Heart left ventricle (tissue), 16 donors: ENCODE data around the gene SBNO2. TPM values are rescaled to one million over a fixed set of nuclear protein-coding genes. Genes with fewer than 3 reads are reported as not detected.

Experiments
- ATAC-seq, 4 donors: fragments of 200-7000 bp; cut with Tn5 transposase; one replicate each; pipeline ENCODE4 v1.9.1; 2020 to 2022; ENCODE audit warnings: moderate library complexity in 4 of 4, mild to moderate bottlenecking in 3 of 4, moderate number of reproducible peaks in 1 of 4
- DNase-seq, 5 donors: peaks; one replicate each; pipeline ENCODE4 v3.0.0-alpha.2; 2020
- H3K27ac ChIP-seq, 12 donors: fragments of 200-600 bp; sonication (generic) in 4 of 12; one replicate each; pipeline versions ENCODE4 v1.5.0 to v1.8.0; 2016 to 2022; ENCODE audit warnings: mild to moderate bottlenecking in 2 of 12
- H3K27me3 ChIP-seq, 9 donors: fragments of 200-600 bp; sonication (generic) in 2 of 9; one replicate each; pipeline versions ENCODE4 v1.5.1 to v1.8.0; 2016 to 2022; ENCODE audit warnings: mild to moderate bottlenecking in 3 of 9
- H3K36me3 ChIP-seq, 9 donors: fragments of 200-600 bp; sonication (generic) in 2 of 9; one replicate each; pipeline versions ENCODE4 v1.5.0 to v1.8.0; 2018 to 2022; ENCODE audit warnings: mild to moderate bottlenecking in 2 of 9
- H3K4me1 ChIP-seq, 12 donors: fragments of 200-600 bp; sonication (generic) in 4 of 12; one replicate each; pipeline versions ENCODE4 v1.5.0 to v1.8.0; 2016 to 2022; ENCODE audit warnings: mild to moderate bottlenecking in 3 of 12
- H3K4me3 ChIP-seq, 12 donors: fragments of 200-600 bp; sonication (generic) in 4 of 12; one replicate each; pipeline versions ENCODE4 v1.5.0 to v1.8.0; 2017 to 2022; ENCODE audit warnings: mild to moderate bottlenecking in 9 of 12, moderate library complexity in 4 of 12
- H3K9me3 ChIP-seq, 12 donors: fragments of 200-600 bp; sonication (generic) in 4 of 12; one replicate each; pipeline versions ENCODE4 v1.5.0 to v1.8.0; 2016 to 2022; ENCODE audit warnings: mild to moderate bottlenecking in 1 of 12
- POLR2A ChIP-seq, 2 donors: fragments of 450-650 bp; IDR thresholded peaks; one replicate each; pipeline ENCODE4 v1.6.1; 2017; ENCODE audit warnings: antibody characterized with exemption in 2 of 2, mild to moderate bottlenecking in 2 of 2, moderate library complexity in 2 of 2
- WGBS, 4 donors: extraction: QIAGEN DNeasy Blood & Tissue Kit in 2 of 4; methylation state at CpG; one replicate each; pipeline versions ENCODE4 v1.1.5 to v1.1.7; 2013 to 2018; 5-methylcytosine and 5-hydroxymethylcytosine counted together
- intact Hi-C, 10 donors: fragments of 100-400 bp; cut with DNase I; formaldehyde crosslinking; loops; one replicate each; pipeline versions ENCODE4 v1.11.1 to v1.14.2; 2022
- polyA plus RNA-seq, 2 donors: library from polyadenylated mRNA; stranded (reverse); fragments of 200-250 nt; gene quantifications; one replicate each; pipeline ENCODE4 v1.2.3, GENCODE V29; 2013
- total RNA-seq, 9 donors: library from RNA; depleted of rRNA in 2 of 9; stranded (reverse); fragments of >200 nt in 2 of 9; fragmentation: NEBNext Ultra II Directional in 3 of 9; extraction: Animal tissue kit (Norgen Biotek cat#: 25700) in 3 of 9; gene quantifications; one replicate each; pipeline versions ENCODE4 v1.1.0 to v1.2.4, GENCODE V29; 2016 to 2023
- TF ChIP-seq, protein P1 (sequence below), 12 donors: fragments of 200-600 bp; sonication (generic) in 4 of 12; IDR thresholded peaks; one replicate each; pipeline versions ENCODE4 v1.5.0 to v1.8.0; 2018 to 2022; ENCODE audit warnings: antibody characterized with exemption in 12 of 12, mild to moderate bottlenecking in 5 of 12
- donor health status: ischemic (EF 13 %, LVEDD 7.1; RV severe dilation, severe dysfunction).
- donor health status: healthy with polysubstance abuse.
- donor health status: DM: no; HTN: yes; CAD: no.
- donor health status: DM: no; HTN: no; CAD: no.
- donor health status: ischemic (EF 25% LVEDD 6.9; RV normal size, moderate dysfunction).
- donor health status: ischemic (EF 25% LVEDD 5.7; RV mildly dilated, moderate dysfunction).
- donor health status: healthy.
- donor health status: DM: yes; HTN: yes; CAD: no.
- donor health status: ischemic (EF 35%, LVEDD 5.7; RV mildly dilated, moderate dysfunction).
- donor health status: nonischemic (EF 11% LVEDD 7.7; RV severe dilation, severe dysfunction).
- donor health status: DM: yes; HTN: yes; CAD: no.
- donor health status: PGD.
- donor health status: ischemic (EF 29% LVEDD 5.4; RV normal size, mild dysfunction).
- donor health status: nonischemic (EF 23%, LVEDD 6.1; RV moderate dilation, normal function).

Gene SBNO2
- total and polyA plus RNA-seq, 11 donors: 9.9 to 78.9 (median 18.7) TPM

DNA sequence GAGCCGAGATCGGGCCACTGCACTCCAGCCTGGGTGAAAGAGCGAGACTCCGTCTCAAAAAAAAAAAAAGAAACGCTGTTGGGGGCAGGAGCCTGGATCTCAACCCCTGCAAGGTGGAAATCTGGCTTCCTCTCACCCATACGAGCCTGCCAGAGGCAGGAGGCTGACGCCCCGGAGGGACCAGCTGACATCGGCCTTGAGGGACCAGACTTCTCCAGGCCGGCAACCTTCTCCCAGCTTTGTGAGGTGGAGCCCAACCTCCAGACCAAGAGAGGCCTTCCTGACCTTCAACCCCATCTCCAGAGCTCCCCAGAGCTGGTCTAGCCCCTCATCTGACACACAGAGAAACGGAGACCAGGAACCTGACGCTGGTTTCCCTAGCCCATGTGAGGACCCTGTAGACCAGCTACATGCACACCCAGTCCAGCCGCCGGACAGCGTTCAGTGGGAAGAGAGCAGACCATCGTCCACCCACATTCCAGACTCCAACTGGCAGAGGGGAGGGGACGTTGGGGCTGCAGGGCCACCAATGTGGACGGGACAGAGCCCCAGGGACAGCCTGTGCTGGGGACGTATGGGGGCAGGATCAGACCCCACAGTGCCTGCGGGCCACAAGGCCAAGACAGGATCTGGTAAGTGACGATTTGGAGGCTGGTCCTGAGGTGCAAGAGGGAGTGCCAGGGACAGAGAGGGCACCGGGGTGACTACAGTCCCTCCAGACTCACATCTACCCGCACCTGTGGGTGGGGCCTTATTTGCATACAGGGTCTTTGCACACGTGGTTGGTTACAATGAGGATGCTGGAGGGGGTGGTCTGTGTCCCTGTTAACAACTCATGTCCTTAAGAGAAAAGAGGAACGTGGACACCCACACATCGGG, 11.4 kb downstream of the SBNO2 start:
- H3K4me3 ChIP-seq: peak overlapping the region in 2 of 12 donors; percentile 12 to 13
- peaks cover 0 to 27% (median 7%) of the 10 kb centered on the region in 12 donors for H3K4me1 ChIP-seq
- ATAC-seq (no peak), DNase-seq (peak in 1 of 5 donors; percentile 21)
- WGBS, 4 donors: 78 to 84% (median 82%) methylated on average over 22 to 26 of the region's 26 CpGs
- no peaks in the 10 kb centered on the region for H3K9me3 ChIP-seq
- intact Hi-C loops: no loop called here
- no peaks in the 10 kb centered on the region for H3K27me3 ChIP-seq
- peaks cover 0 to 18% (median 0%) of the 10 kb centered on the region in 9 donors for H3K36me3 ChIP-seq
- TF ChIP-seq, protein P1, sequence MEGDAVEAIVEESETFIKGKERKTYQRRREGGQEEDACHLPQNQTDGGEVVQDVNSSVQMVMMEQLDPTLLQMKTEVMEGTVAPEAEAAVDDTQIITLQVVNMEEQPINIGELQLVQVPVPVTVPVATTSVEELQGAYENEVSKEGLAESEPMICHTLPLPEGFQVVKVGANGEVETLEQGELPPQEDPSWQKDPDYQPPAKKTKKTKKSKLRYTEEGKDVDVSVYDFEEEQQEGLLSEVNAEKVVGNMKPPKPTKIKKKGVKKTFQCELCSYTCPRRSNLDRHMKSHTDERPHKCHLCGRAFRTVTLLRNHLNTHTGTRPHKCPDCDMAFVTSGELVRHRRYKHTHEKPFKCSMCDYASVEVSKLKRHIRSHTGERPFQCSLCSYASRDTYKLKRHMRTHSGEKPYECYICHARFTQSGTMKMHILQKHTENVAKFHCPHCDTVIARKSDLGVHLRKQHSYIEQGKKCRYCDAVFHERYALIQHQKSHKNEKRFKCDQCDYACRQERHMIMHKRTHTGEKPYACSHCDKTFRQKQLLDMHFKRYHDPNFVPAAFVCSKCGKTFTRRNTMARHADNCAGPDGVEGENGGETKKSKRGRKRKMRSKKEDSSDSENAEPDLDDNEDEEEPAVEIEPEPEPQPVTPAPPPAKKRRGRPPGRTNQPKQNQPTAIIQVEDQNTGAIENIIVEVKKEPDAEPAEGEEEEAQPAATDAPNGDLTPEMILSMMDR (IDR thresholded peaks at IDR 0.05): no peak
- no peak for TF ChIP-seq POLR2A (IDR thresholded peaks at IDR 0.05)
- H3K27ac ChIP-seq: peak overlapping the region in 5 of 12 donors; percentile 20 to 58 (median 33)

DNA sequence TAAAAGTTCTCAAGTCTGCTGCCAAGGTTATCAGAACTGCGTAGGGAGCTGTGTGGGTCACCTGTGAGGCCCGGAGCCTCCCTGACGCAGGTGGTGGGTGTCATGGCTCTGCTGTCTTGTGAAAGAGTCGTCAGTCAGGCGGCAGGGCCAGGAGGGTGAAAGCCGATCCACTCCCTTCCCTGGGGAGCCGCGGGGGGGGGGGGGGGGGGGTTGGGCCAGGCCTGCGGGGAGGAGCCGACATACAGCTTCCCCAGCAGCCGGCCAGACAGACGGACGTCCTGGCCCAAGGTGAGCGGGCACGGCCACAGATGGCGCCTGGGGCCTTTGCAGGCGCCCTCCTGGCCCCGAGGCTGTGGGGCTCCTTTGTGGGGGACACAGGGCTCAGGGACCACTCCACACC, 12.4 kb downstream of the SBNO2 start:
- Histone ChIP-seq H3K4me1 (peaks cover 0 to 27% (median 7%) of the 10 kb centered on the region in 12 donors), H3K27ac (no peak overlapping the region), H3K4me3 (no peak overlapping the region), H3K36me3 (peaks cover 0 to 10% (median 0%) of the 10 kb centered on the region in 9 donors), H3K9me3 (no peaks in the 10 kb centered on the region), H3K27me3 (no peaks in the 10 kb centered on the region)
- DNase-seq (peak in 1 of 5 donors; percentile 28), ATAC-seq (no peak)
- intact Hi-C loops: no loop called here
- WGBS, 4 donors: 62 to 81% (median 68%) methylated on average over 5 to 18 of the region's 18 CpGs
- TF ChIP-seq, protein P1 (IDR thresholded peaks at IDR 0.05): no peak
- no peak for TF ChIP-seq POLR2A (IDR thresholded peaks at IDR 0.05)

DNA sequence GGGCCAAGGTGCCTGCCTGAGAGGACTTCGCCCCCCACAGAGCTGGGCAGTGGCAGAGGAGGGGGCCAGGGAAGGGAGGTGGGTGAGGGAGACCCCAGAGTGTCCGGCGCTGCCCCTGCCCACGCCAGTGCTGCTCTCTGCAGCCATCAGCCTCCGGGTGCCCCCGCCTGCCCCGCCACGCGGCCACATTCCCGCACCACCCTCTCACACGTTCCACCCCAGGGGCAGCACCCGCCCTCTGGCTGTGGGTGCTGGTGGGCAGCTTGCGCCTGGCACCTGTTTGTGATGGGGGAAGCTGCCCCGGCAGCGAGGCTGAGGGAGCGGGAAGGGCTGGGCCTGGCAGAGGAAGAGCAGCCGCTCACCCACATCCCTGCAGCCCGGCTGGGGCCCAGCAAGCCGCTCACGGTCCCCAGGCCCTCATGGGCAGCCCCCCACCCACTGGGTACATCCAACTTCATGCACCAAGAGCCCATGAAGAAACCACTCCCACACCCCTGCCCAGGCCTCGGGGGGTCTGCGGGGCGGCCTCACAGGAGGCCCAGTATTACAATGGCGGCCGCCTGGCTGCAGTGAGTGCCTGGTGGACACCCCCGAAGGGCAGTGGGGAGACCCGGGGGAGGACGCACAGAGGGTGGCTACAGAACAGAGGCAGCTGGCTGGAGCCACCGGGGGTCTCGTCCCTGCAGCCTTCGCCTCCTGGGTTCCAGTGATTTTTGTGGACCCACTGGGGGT, 14.0 kb downstream of the SBNO2 start:
- no peaks in the 10 kb centered on the region for H3K27me3 ChIP-seq
- no peak for ATAC-seq
- no peak overlapping the region for H3K4me3 ChIP-seq
- no peak for DNase-seq
- intact Hi-C loops: no loop called here
- no peaks in the 10 kb centered on the region for H3K9me3 ChIP-seq
- peaks cover 0 to 8% (median 0%) of the 10 kb centered on the region in 9 donors for H3K36me3 ChIP-seq
- peaks cover 6 to 39% (median 18%) of the 10 kb centered on the region in 12 donors for H3K4me1 ChIP-seq
- WGBS, 4 donors: 92 to 95% (median 94%) methylated on average over 23 to 31 of the region's 31 CpGs
- TF ChIP-seq, protein P1 (IDR thresholded peaks at IDR 0.05): no peak
- TF ChIP-seq POLR2A (IDR thresholded peaks at IDR 0.05): no peak
- no peak overlapping the region for H3K27ac ChIP-seq
